Upper lobe of right lung (tissue), 1 donor: ENCODE results near the gene PKD1. TPM values are rescaled to one million over a fixed set of nuclear protein-coding genes. Genes with fewer than 3 reads are reported as not detected.

Experiments used
- ATAC-seq: fragments of 200-7000 bp; cut with Tn5 transposase; one replicate; pipeline ENCODE4 v1.9.1; 2020; ENCODE audit warnings: mild to moderate bottlenecking, moderate library complexity
- DNase-seq: peaks from one replicate; pipeline ENCODE4 v3.0.0-alpha.2; 2020
- H3K27ac ChIP-seq: fragments of 200-600 bp; one replicate; pipeline ENCODE4 v1.8.0; 2022
- H3K27me3 ChIP-seq: fragments of 200-600 bp; one replicate; pipeline ENCODE4 v1.8.0; 2022; ENCODE audit warnings: mild to moderate bottlenecking
- H3K36me3 ChIP-seq: fragments of 200-600 bp; one replicate; pipeline ENCODE4 v1.8.0; 2022
- H3K4me1 ChIP-seq: fragments of 200-600 bp; one replicate; pipeline ENCODE4 v1.8.0; 2022
- H3K4me3 ChIP-seq: fragments of 200-600 bp; one replicate; pipeline ENCODE4 v1.8.0; 2022; ENCODE audit warnings: mild to moderate bottlenecking
- H3K9me3 ChIP-seq: fragments of 200-600 bp; one replicate; pipeline ENCODE4 v1.8.0; 2022
- intact Hi-C: fragments of 100-400 bp; cut with DNase I; formaldehyde crosslinking; loops from one replicate; pipeline ENCODE4 v1.11.0; 2022
- total RNA-seq: library from RNA; stranded (reverse); fragmentation: NEBNext Ultra II Directional; extraction: Animal tissue kit (Norgen Biotek cat#: 25700); gene quantifications from one replicate; pipeline ENCODE4 v1.2.1, GENCODE V29; 2021
- TF ChIP-seq, protein P1 (sequence below): fragments of 200-600 bp; IDR thresholded peaks from one replicate; pipeline ENCODE4 v1.8.0; 2022; ENCODE audit warnings: antibody characterized with exemption
- donor health status: DM: no; HTN: yes; CAD: no; lungs with severe emphysema.

PKD1 gene
- total RNA-seq, 1 donor from 2014 or later = 84.8 TPM

DNA sequence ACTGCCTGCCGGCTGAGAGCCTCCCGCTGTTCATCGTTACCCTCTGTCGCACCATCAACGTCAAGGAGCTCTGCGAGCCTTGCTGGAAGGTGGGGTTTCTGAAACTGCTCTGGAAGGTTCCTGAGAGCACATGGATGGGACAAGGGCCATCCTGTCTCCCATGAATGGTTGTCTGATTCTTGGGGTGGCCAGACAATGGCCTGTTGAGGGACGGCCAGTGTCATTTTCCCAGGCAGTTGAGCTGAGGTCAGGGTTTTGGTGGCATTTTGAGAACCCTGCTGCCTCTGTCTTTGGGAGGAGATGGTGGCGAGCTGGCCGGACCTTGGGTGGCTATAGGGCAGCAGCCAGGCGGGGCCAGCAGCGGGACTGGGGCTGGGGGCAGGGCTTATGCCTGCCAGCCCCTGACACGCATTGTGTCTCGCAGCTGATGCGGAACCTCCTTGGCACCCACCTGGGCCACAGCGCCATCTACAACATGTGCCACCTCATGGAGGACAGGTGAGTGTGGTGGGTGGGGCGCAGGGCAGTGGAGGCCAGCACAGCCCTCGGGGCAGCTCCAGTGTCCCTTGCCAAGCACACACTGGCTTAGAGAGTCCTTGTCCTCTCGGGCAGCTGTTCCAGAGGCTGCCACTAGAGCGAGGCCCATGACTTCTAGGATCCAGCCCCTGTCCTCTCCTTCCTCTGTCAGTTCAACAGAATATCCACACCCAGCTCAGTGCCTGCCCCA, 78.9 kb downstream of the PKD1 start:
- H3K36me3 ChIP-seq = peaks cover 64% of the 10 kb centered on the region
- H3K9me3 ChIP-seq = no peaks in the 10 kb centered on the region
- no peaks in the 10 kb centered on the region for H3K4me1 ChIP-seq
- TF ChIP-seq, protein P1, sequence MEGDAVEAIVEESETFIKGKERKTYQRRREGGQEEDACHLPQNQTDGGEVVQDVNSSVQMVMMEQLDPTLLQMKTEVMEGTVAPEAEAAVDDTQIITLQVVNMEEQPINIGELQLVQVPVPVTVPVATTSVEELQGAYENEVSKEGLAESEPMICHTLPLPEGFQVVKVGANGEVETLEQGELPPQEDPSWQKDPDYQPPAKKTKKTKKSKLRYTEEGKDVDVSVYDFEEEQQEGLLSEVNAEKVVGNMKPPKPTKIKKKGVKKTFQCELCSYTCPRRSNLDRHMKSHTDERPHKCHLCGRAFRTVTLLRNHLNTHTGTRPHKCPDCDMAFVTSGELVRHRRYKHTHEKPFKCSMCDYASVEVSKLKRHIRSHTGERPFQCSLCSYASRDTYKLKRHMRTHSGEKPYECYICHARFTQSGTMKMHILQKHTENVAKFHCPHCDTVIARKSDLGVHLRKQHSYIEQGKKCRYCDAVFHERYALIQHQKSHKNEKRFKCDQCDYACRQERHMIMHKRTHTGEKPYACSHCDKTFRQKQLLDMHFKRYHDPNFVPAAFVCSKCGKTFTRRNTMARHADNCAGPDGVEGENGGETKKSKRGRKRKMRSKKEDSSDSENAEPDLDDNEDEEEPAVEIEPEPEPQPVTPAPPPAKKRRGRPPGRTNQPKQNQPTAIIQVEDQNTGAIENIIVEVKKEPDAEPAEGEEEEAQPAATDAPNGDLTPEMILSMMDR = no peak
- H3K27me3 ChIP-seq = no peaks in the 10 kb centered on the region
- H3K4me3 ChIP-seq = no peak overlapping the region
- ATAC-seq (peak; percentile 5), DNase-seq (no peak)
- intact Hi-C loops = no loop called here
- no peak overlapping the region for H3K27ac ChIP-seq

DNA sequence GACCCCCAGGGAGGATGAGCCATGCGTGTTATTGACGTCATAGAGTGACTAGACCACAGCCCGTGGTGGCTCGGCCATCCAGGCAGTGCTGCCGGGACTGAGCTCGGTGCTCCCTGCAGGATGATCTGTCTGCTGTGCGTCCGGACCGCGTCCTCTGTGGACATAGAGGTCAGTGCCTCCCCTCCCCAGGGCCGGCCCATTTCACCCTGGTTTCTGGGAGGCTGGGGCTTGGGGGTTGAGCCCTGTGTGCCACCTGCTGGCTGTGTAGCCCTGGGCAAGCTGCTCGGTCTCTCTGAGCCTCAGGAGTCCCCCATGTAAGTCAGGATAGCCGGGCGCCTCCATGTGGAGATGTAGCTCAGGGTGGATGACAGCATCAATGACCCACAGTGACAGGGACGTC, 79.6 kb downstream of the PKD1 start:
- H3K27me3 ChIP-seq = no peaks in the 10 kb centered on the region
- no peak overlapping the region for H3K27ac ChIP-seq
- peak; percentile 55 for ATAC-seq
- DNase-seq = no peak
- no peaks in the 10 kb centered on the region for H3K9me3 ChIP-seq
- TF ChIP-seq, protein P1 = peak; percentile 40
- H3K36me3 ChIP-seq = peaks cover 68% of the 10 kb centered on the region
- no peak overlapping the region for H3K4me3 ChIP-seq
- no peaks in the 10 kb centered on the region for H3K4me1 ChIP-seq
- intact Hi-C loops = no loop called here

DNA sequence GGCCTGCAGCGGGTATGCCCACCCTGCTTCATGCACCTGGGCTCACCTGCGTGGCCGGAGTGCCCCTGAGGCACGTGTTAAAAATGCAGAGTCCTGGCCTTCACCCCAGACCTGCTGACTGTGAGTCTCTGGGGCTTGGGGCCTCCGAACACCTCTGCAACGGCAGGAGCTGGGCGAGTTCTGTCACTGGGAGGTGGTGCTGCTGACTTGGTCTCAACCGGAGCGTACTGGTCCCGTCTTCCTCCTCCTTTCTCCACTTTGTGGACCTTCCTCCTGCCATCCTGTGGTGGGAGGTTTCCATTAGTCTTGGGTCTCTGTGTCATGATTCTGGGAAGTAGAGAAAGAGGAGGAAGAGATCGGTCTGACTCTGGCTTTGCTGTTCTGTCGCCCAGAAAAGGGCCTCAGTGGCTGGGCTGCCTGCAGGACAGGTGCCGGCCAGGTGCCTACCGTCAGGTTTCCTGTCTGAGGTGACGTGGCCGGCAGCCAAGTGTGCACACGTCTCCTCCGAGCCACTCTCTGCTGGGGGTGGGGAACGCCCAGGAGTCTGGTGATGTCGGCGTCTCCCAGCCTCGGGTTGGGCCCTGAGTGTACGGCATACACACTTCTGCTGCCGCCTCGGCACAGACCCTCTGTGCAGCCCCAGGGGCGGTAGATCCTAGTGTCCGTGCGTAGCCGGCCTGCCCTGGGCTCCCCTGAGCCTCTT, 81.0 kb downstream of the PKD1 start:
- DNase-seq (peak; percentile 81), ATAC-seq (peak; percentile 56)
- Histone ChIP-seq H3K9me3 (no peaks in the 10 kb centered on the region), H3K27me3 (no peaks in the 10 kb centered on the region), H3K4me1 (no peaks in the 10 kb centered on the region), H3K27ac (no peak overlapping the region), H3K36me3 (peaks cover 62% of the 10 kb centered on the region), H3K4me3 (no peak overlapping the region)
- intact Hi-C loops = no loop called here
- TF ChIP-seq, protein P1 = no peak

DNA sequence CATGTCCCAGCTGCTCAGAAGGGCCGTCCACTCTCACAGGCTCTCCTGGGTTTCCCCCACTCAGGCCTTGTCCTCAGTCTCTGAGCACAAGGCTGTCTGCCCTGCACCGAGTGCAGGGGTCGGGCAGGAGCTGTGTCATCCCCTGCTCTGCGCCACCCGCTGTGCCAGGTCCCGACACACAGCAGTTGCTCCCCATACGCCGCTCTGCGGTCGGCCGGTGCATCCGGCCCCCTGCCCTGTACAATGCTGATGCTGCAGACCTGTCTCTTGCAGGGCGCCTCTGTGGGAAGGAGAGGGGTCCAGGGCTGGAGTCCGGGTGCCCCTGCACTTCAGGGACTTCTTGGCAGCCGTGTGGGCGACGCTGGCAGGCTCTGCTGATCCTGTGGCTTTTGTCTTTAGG, 81.8 kb downstream of the PKD1 start:
- H3K36me3 ChIP-seq = peaks cover 60% of the 10 kb centered on the region
- no peak overlapping the region for H3K4me3 ChIP-seq
- no peak overlapping the region for H3K27ac ChIP-seq
- H3K9me3 ChIP-seq = no peaks in the 10 kb centered on the region
- peaks cover 3% of the 10 kb centered on the region for H3K4me1 ChIP-seq
- ATAC-seq (no peak), DNase-seq (no peak)
- intact Hi-C loops = no loop called here
- TF ChIP-seq, protein P1 = no peak
- no peaks in the 10 kb centered on the region for H3K27me3 ChIP-seq

DNA sequence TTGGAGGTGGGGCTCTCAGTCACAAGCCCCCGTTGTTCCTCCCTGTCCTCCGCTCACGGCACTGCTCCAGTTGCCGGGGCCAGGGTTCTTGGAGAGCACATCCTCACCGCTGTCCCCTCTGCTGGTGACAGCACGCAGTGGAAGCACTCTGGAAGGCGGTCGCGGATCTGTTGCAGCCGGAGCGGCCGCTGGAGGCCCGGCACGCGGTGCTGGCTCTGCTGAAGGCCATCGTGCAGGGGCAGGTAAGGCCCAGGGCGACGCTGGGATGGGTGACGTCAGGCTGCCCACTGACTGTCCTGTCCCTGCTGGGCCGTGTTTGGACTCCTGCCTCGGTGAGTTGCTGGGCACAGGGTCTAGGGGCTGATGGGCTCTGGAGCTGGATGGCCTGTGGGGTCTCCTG, 82.5 kb downstream of the PKD1 start:
- intact Hi-C loops = no loop called here
- ATAC-seq (no peak), DNase-seq (no peak)
- TF ChIP-seq, protein P1 = no peak
- Histone ChIP-seq H3K4me1 (peaks cover 7% of the 10 kb centered on the region), H3K4me3 (no peak overlapping the region), H3K27me3 (no peaks in the 10 kb centered on the region), H3K9me3 (no peaks in the 10 kb centered on the region), H3K36me3 (peaks cover 60% of the 10 kb centered on the region), H3K27ac (no peak overlapping the region)
